GM12801 (cell line): Measurements from ENCODE around the gene SYTL5.

Source experiments
- TF ChIP-seq, protein P1 (sequence below): IDR thresholded peaks from one replicate; pipeline ENCODE4 v1.5.1; 2011; ENCODE audit warnings: control low read depth; ENCODE audit not compliant: insufficient read length; ENCODE audit errors: extremely low read depth

Gene SYTL5

DNA sequence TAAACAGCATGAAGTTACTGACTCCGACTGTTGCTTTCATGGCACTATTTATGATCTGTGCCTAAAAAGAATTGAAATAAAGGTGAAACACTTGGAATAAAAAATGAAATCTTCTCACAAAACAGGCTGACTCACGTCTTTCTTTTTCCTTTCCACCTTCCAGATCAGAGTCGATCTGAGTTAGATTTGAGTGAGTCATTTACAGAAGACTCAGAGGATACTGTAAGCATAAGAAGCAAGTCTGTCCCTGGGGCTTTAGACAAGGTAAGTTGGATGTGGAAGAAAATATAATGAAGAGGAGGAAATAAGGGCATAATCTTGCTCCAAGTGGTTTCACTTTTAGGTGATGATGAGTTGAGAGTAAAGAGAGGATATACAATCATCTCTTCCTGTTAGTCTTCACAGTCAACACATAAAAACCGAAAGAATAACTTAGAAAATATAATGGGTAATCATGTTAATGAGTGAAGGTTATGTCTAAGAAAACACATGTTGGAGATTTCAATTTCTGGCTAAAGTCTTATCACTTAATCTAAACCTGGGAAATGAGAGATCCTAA, 89.7 kb downstream of the SYTL5 start:
- TF ChIP-seq, protein P1, sequence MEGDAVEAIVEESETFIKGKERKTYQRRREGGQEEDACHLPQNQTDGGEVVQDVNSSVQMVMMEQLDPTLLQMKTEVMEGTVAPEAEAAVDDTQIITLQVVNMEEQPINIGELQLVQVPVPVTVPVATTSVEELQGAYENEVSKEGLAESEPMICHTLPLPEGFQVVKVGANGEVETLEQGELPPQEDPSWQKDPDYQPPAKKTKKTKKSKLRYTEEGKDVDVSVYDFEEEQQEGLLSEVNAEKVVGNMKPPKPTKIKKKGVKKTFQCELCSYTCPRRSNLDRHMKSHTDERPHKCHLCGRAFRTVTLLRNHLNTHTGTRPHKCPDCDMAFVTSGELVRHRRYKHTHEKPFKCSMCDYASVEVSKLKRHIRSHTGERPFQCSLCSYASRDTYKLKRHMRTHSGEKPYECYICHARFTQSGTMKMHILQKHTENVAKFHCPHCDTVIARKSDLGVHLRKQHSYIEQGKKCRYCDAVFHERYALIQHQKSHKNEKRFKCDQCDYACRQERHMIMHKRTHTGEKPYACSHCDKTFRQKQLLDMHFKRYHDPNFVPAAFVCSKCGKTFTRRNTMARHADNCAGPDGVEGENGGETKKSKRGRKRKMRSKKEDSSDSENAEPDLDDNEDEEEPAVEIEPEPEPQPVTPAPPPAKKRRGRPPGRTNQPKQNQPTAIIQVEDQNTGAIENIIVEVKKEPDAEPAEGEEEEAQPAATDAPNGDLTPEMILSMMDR, result no peak

DNA sequence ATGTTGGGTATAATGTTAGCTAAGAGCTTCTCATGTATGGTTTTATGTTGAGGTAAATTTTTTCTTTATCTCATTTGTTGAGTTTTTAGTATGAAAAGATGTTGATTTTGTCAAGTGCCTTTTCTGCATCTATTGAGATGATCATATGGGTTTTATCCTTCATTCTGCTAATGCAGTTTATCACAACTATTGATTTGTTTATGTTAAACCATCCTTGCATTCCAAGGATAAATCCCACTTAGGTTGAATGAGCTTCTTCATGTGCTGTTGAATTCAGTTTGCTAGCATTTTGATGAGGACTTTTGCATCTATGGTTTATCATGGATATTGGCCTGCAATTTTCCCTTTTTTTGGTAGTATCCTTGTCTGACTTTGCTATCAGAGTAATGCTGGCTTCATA, 93.3 kb downstream of the SYTL5 start:
- TF ChIP-seq, protein P1, result no peak

DNA sequence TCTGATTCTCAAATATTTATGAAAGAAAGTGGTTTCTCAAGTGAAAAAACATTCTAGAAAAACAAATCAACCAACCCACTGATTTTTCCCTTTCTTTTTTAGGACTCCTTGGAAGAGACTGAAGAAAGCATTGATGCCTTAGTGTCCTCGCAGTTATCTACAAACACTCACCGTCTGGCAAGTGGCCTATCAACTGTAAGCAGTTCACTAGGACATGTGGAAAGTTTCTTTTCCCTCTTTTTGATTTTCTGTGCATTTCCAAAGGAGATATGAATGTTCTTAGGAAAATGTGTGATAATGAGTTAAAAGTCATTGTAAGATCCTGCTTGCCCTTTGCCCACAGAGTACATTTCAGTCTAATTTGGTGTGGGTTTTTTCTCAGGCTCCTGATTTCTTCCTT, 95.9 kb downstream of the SYTL5 start:
- TF ChIP-seq, protein P1, result no peak

DNA sequence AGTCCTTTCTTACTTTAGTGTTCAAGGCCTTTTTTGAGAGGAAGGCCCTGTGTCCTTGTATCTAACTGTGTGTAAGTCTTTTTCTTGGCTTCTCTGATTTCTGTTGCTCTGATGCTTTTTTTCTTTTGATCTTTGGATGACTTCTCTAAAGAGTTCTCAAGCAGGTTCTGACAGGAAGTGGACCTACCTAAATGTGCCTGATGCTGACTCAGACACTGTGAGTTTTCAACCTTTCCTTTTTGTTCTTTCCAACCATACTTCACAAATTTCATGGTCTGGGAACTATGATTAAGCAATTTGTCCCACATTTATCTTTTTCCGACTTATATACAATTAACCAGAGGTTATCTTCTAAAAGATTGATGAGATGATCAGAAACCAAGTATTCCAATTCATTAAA, 96.5 kb downstream of the SYTL5 start:
- TF ChIP-seq, protein P1, result no peak

DNA sequence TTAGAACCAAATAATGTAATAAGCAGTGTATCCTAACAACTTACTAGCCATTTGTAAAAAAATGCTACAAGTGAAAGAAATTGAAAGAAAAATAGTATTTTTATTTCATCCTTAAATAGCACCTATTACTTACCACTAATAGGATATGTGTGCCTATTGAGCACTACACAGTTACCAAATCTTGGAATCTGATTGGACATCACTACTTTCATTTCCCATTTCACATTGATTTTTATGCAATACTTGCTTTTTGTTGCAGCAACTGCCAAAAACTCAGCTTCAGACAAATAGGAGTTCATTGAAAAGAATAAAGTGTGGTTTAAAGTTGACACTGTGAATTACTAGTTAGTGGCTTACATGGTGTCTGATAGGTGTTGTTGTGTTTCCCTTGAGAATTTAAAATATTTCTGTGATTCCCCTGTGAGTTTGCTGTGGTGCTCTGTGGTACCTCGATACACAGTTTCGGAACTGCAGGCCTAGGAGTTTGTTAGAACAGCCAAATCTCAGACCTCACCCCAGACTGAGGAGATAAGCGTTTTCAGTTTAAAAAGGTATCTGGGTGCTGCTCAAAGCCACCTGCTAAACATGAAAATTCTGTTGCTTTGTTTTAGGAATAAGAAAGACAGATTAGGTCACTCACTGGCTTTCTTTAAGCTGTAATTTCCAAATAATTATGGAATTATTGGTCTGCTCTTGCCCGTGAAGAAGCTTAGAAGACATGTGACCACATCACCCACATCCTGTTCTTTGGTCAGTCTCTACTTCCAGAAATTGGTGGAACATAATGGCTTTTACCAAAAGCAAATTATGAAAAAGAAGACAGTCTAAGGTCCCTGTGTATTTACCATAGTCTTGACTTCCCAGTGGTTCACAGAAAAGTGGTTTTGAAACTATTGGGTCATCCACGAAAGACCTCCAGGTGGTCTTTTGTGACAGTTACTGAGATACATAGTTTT, 97.8 kb downstream of the SYTL5 start:
- TF ChIP-seq, protein P1, result no peak

DNA sequence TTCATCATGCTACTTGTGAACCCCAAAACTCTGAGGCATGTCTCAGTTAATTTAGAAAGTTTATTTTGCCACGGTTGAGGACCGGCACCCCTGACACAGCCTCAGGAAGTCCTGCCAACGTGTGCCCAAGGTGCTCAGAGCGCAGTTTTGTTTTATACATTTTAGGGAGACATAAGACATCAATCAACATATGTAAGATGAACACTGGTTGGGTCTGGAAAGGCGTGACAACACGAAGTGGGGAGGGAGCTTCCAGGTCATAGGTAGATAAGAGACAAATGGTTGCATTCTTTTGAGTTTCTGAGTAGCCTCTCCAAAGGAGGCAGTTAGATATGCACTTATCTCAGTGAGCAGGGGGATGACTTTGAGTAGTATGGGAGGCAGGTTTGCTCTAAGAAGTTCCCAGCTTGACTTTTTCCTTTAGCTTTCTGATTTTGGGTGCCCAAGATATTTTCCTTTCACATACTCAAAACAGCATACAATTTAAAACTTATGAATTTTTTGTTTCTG, 98.9 kb downstream of the SYTL5 start:
- TF ChIP-seq, protein P1, result no peak

DNA sequence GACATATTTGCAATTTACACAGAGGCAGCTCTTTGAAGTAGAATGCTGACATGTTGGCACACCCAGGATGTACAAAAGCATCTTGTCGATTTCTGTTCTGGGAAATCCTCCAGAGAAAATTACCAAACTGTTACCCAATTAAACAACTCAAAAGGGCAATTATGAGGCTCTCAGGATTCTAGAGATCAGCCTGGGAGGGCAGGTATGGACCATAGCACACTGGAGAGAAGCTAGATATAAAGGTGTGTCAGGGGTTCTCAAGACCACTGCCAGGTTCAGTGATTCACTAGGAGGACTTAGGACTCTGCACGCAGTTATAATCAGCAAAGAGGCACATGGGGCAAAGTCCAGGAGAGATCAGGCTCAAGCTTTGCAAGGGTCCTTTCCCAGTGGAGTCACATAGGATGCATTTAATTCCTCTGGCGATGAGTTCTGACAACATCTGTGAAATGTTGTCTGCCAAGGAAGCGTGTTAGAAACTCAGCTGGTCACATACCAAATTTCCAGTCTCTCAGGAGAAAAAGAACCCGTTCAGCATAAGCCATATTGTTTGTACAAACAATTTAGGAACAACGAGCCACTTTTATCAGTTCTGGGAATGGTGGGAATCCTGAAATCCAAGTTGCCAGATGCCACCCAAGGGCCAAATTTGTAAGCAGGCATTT, 100.8 kb downstream of the SYTL5 start:
- TF ChIP-seq, protein P1, result no peak
